ENCODE data around the gene DGKH. TPM values are rescaled to one million over a fixed set of nuclear protein-coding genes. Genes with fewer than 3 reads are reported as not detected.

Gene DGKH
- total RNA-seq, 1 experiment from 2014 or later, result 5.2 TPM

GRCh38 chr13:42056583-42056982 lies 8.1 kb downstream of the DGKH start:
- intact Hi-C loops (cut with micrococcal nuclease; ENCODE audit: unreplicated experiment), result no loop called here
- no peaks in the 10 kb centered on the region for H3K4me1 ChIP-seq
- Mint-ChIP-seq H3K9me3 (ENCODE audit: unreplicated experiment) (no peaks in the 10 kb centered on the region), H3K27me3 (ENCODE audit: insufficient read depth, unreplicated experiment) (no peaks in the 10 kb centered on the region), H3K4me1 (ENCODE audit: low read depth, unreplicated experiment) (no peaks in the 10 kb centered on the region), H3K36me3 (ENCODE audit: insufficient read depth, unreplicated experiment) (no peaks in the 10 kb centered on the region), H3K27ac (ENCODE audit: unreplicated experiment) (no peak overlapping the region), H3K4me3 (ENCODE audit: unreplicated experiment) (no peak overlapping the region)
- no peak for DNase-seq
- H3K9me3 ChIP-seq, result no peaks in the 10 kb centered on the region
- no peak for TF ChIP-seq CTCF (IDR thresholded peaks at IDR 0.05; ENCODE audit: insufficient read depth in 1 of 2, low read depth in 1 of 2, low read length in 1 of 2, severe bottlenecking in 1 of 2, unreplicated experiment in 1 of 2)
- no peak overlapping the region for H3K4me3 ChIP-seq (ENCODE audit: low read depth, low read length)
- no TSS peak for BruUV-seq (replicated peaks)
- no peaks in the 10 kb centered on the region for H3K27me3 ChIP-seq (replicated peaks; ENCODE audit: control insufficient read depth, insufficient read depth, low read length)
- ChIA-PET POLR2A (no interaction called here), CTCF (no interaction called here)
- no peaks in the 10 kb centered on the region; the same call in 1 of the 2 replicates for H3K36me3 ChIP-seq (ENCODE audit: control insufficient read depth, insufficient read depth, low read length)

- Mint-ChIP-seq H3K4me1 (ENCODE audit: low read depth, unreplicated experiment) (peaks cover 3% of the 10 kb centered on the region), H3K36me3 (ENCODE audit: insufficient read depth, unreplicated experiment) (peaks cover 3% of the 10 kb centered on the region), H3K9me3 (ENCODE audit: unreplicated experiment) (no peaks in the 10 kb centered on the region), H3K4me3 (ENCODE audit: unreplicated experiment) (no peak overlapping the region), H3K27me3 (ENCODE audit: insufficient read depth, unreplicated experiment) (no peaks in the 10 kb centered on the region), H3K27ac (ENCODE audit: unreplicated experiment) (no peak overlapping the region)
- Histone ChIP-seq H3K27me3 (replicated peaks; ENCODE audit: control insufficient read depth, insufficient read depth, low read length) (no peaks in the 10 kb centered on the region), H3K4me3 (ENCODE audit: low read depth, low read length) (no peak overlapping the region), H3K4me1 (no peaks in the 10 kb centered on the region), H3K36me3 (ENCODE audit: control insufficient read depth, insufficient read depth, low read length) (no peaks in the 10 kb centered on the region; the same call in 1 of the 2 replicates), H3K9me3 (no peaks in the 10 kb centered on the region)
- no TSS peak for BruUV-seq (replicated peaks)
- ChIA-PET POLR2A (no interaction called here), CTCF (no interaction called here)
- intact Hi-C loops (cut with micrococcal nuclease; ENCODE audit: unreplicated experiment), result no loop called here
- no peak for DNase-seq
- no peak for TF ChIP-seq CTCF (IDR thresholded peaks at IDR 0.05; ENCODE audit: insufficient read depth in 1 of 2, low read depth in 1 of 2, low read length in 1 of 2, severe bottlenecking in 1 of 2, unreplicated experiment in 1 of 2)
Observed at GRCh38 chr13:42057918-42058530, 9.6 kb downstream of the DGKH start.

GRCh38 chr13:42061943-42062342 lies 13.5 kb downstream of the DGKH start:
- peaks cover 5% of the 10 kb centered on the region for H3K36me3 Mint-ChIP-seq (ENCODE audit: insufficient read depth, unreplicated experiment)
- Histone ChIP-seq H3K27me3 (replicated peaks; ENCODE audit: control insufficient read depth, insufficient read depth, low read length) (no peaks in the 10 kb centered on the region), H3K36me3 (ENCODE audit: control insufficient read depth, insufficient read depth, low read length) (no peaks in the 10 kb centered on the region; the same call in 1 of the 2 replicates), H3K4me3 (ENCODE audit: low read depth, low read length) (no peak overlapping the region), H3K9me3 (no peaks in the 10 kb centered on the region), H3K4me1 (no peaks in the 10 kb centered on the region)
- no peak for DNase-seq
- H3K9me3 Mint-ChIP-seq (ENCODE audit: unreplicated experiment), result no peaks in the 10 kb centered on the region
- H3K27me3 Mint-ChIP-seq (ENCODE audit: insufficient read depth, unreplicated experiment), result no peaks in the 10 kb centered on the region
- no peak overlapping the region for H3K4me3 Mint-ChIP-seq (ENCODE audit: unreplicated experiment)
- no peak for TF ChIP-seq CTCF (IDR thresholded peaks at IDR 0.05; ENCODE audit: insufficient read depth in 1 of 2, low read depth in 1 of 2, low read length in 1 of 2, severe bottlenecking in 1 of 2, unreplicated experiment in 1 of 2)
- intact Hi-C loops (cut with micrococcal nuclease; ENCODE audit: unreplicated experiment), result no loop called here
- ChIA-PET CTCF (no interaction called here), POLR2A (no interaction called here)
- H3K27ac Mint-ChIP-seq (ENCODE audit: unreplicated experiment), result no peak overlapping the region
- H3K4me1 Mint-ChIP-seq (ENCODE audit: low read depth, unreplicated experiment), result peaks cover 7% of the 10 kb centered on the region
- BruUV-seq (replicated peaks), result no TSS peak
